GM12873 (cell line): ENCODE measurements around the gene KCNQ1OT1.

ENCODE experiments used
- TF ChIP-seq, protein P1 (sequence below): IDR thresholded peaks from 2 replicates; pipeline ENCODE4 v1.5.1; 2012; ENCODE audit warnings: low read depth, mild to moderate bottlenecking, moderate library complexity, low read length, control low read depth; ENCODE audit not compliant: insufficient read depth; ENCODE audit errors: missing control alignments

KCNQ1OT1 gene

GRCh38 chr11:2716376-2717095 lies 16.7 kb upstream of the KCNQ1OT1 start:
- TF ChIP-seq, protein P1, sequence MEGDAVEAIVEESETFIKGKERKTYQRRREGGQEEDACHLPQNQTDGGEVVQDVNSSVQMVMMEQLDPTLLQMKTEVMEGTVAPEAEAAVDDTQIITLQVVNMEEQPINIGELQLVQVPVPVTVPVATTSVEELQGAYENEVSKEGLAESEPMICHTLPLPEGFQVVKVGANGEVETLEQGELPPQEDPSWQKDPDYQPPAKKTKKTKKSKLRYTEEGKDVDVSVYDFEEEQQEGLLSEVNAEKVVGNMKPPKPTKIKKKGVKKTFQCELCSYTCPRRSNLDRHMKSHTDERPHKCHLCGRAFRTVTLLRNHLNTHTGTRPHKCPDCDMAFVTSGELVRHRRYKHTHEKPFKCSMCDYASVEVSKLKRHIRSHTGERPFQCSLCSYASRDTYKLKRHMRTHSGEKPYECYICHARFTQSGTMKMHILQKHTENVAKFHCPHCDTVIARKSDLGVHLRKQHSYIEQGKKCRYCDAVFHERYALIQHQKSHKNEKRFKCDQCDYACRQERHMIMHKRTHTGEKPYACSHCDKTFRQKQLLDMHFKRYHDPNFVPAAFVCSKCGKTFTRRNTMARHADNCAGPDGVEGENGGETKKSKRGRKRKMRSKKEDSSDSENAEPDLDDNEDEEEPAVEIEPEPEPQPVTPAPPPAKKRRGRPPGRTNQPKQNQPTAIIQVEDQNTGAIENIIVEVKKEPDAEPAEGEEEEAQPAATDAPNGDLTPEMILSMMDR = no peak

DNA sequence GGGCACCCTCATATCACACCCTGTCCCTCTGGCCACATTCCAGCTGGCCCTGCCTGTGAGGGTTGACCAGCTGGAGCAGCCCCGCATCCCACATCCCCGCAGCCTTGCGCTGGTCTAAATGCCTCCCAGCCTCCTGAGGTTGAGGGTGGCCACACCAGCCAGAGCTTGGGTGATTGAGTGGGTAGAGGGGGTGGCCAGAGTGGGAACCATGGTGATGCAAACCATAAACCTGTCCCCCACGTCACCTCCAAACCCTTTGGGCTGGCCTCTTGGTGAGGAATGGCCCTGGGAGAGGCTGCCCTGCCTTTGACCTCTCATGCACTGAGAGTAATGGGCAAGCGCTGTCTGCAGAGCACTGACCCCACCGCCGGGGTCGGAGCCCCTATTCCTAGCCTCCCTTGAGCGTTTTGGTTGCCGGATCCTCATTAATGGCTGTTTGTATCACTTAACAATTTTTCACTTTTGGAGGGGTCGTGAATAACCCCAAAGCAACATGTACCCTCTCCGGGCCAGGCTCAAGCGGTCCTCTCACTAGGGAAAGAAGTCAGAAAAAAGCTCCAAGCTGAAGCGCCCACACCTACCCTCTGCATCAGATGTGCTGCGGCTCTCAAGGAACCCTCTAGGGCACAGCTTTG lies 16.0 kb upstream of the KCNQ1OT1 start:
- TF ChIP-seq, protein P1 = no peak

DNA sequence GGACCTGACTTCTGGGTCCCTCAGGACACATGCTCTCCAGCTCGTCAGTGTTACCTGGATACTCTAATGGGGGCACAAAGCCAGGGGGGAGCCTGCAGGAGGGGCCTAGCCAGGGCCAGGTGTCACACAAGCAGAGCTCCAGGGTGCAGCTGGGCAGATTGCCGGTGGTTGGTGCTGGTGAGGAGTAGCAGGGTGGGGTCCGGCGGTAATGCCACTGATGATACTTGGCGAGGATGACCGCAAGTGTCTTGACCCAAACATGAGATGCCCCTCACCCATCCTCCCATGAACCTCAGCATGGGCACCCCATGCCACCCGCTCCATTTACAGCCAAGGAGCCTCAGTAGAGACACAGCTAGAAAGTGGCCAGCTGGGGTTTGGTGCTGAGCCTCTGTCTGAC lies 15.1 kb upstream of the KCNQ1OT1 start:
- TF ChIP-seq, protein P1 = no peak

DNA sequence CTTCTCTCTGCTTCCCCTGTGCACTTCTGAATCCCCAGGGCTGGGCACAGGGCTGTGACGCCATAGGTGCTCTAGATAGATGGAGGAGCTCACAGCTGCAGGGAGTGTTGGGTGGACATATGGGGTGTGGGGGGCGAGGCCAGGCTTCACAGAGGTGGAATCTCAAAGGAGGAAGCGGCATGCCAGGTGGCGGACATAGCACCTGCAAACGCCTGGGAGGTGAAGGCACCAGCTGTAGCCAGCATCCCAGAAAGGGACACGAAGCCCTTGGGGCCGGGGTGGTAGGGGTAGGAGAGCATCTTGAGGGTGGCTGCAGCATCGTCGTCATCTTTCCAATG lies 14.6 kb upstream of the KCNQ1OT1 start:
- TF ChIP-seq, protein P1 = no peak

DNA sequence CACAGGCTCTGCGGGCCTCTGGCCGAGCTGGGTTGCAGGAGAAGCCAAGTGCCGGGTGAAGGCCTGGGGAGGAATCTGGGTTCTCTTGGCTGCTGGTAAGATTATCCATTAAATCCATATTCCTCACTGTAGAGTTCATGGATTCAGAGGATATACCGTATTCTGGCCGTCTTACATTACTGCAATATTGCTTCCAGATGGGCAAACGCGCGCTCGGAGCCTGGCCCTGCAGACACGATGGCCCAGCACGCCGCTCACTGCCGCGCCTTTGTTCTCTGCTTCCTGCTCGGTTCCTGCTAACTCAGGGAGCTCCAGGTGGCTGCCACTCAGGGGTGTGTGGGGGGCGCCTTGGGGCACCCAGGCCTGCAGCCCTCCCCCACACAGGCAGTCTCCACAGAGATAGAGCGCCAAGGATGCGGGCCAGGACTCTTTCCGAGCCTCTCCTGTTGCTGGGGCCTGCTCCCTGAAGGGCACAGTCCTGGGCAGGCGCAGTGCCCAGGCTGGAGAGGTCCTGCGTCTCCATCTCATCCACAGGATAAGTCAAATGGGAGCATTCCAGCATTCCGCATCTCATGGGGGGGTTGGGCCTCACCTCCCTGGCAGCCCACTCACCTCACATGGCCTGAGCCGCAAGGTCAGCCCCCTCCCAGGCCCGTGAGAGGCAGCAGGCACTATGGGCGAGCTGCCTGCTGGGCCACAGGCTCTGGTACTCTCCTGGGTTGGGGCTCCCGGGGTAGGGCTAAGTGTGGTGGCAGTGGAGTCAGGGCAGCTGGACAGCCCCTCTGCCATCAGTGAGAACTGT lies 14.1 kb upstream of the KCNQ1OT1 start:
- TF ChIP-seq, protein P1 = no peak

- TF ChIP-seq, protein P1 = no peak
Measured at GRCh38 chr11:2713094-2713493, 13.3 kb upstream of the KCNQ1OT1 start.

GRCh38 chr11:2711161-2711560 lies 11.4 kb upstream of the KCNQ1OT1 start:
- TF ChIP-seq, protein P1 = no peak
